ENCODE measurements around the gene KIDINS220.

GRCh38 chr2:8863331-8863953 is 26.0 kb upstream of the KIDINS220 start:
- no peak for TF ChIP-seq TBP (CRISPR knock-in tag; IDR thresholded peaks at IDR 0.05)
- TF ChIP-seq, protein P1, sequence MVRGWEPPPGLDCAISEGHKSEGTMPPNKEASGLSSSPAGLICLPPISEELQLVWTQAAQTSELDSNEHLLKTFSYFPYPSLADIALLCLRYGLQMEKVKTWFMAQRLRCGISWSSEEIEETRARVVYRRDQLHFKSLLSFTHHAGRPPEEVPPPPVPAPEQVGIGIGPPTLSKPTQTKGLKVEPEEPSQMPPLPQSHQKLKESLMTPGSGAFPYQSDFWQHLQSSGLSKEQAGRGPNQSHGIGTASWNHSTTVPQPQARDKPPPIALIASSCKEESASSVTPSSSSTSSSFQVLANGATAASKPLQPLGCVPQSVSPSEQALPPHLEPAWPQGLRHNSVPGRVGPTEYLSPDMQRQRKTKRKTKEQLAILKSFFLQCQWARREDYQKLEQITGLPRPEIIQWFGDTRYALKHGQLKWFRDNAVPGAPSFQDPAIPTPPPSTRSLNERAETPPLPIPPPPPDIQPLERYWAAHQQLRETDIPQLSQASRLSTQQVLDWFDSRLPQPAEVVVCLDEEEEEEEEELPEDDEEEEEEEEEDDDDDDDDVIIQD (CRISPR knock-in tag; IDR thresholded peaks at IDR 0.05; ENCODE audit: low read depth): no peak
- TF ChIP-seq ZBTB26 (CRISPR knock-in tag; IDR thresholded peaks at IDR 0.05; ENCODE audit: borderline replicate concordance): no peak
- TF ChIP-seq ZNF576 (CRISPR knock-in tag; IDR thresholded peaks at IDR 0.05): no peak
- no peak for TF ChIP-seq ZNF83 (CRISPR knock-in tag; IDR thresholded peaks at IDR 0.05; ENCODE audit: borderline replicate concordance)
- TF ChIP-seq NFIC (IDR thresholded peaks at IDR 0.05; ENCODE audit: low read length): no peak
- TF ChIP-seq, protein P2, sequence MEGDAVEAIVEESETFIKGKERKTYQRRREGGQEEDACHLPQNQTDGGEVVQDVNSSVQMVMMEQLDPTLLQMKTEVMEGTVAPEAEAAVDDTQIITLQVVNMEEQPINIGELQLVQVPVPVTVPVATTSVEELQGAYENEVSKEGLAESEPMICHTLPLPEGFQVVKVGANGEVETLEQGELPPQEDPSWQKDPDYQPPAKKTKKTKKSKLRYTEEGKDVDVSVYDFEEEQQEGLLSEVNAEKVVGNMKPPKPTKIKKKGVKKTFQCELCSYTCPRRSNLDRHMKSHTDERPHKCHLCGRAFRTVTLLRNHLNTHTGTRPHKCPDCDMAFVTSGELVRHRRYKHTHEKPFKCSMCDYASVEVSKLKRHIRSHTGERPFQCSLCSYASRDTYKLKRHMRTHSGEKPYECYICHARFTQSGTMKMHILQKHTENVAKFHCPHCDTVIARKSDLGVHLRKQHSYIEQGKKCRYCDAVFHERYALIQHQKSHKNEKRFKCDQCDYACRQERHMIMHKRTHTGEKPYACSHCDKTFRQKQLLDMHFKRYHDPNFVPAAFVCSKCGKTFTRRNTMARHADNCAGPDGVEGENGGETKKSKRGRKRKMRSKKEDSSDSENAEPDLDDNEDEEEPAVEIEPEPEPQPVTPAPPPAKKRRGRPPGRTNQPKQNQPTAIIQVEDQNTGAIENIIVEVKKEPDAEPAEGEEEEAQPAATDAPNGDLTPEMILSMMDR (CRISPR knock-in tag; IDR thresholded peaks at IDR 0.05): no peak
- TF ChIP-seq MYC (CRISPR knock-in tag; IDR thresholded peaks at IDR 0.05; ENCODE audit: borderline replicate concordance): no peak
- no peak for TF ChIP-seq HOXA5 (CRISPR knock-in tag; IDR thresholded peaks at IDR 0.05)
- TF ChIP-seq, protein P3, sequence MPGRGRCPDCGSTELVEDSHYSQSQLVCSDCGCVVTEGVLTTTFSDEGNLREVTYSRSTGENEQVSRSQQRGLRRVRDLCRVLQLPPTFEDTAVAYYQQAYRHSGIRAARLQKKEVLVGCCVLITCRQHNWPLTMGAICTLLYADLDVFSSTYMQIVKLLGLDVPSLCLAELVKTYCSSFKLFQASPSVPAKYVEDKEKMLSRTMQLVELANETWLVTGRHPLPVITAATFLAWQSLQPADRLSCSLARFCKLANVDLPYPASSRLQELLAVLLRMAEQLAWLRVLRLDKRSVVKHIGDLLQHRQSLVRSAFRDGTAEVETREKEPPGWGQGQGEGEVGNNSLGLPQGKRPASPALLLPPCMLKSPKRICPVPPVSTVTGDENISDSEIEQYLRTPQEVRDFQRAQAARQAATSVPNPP (CRISPR knock-in tag; IDR thresholded peaks at IDR 0.05): no peak

Measured in HepG2 (cell line).